Ascending aorta (tissue), 2 donors: ENCODE data around the gene RFX7. TPM values are rescaled to one million over a fixed set of nuclear protein-coding genes. Genes with fewer than 3 reads are reported as not detected.

ENCODE experiments used
- DNase-seq, 2 donors: peaks; one replicate each; pipeline ENCODE4 v3.0.0-alpha.2; 2019; ENCODE audit warnings: low spot score in 2 of 2
- H3K27ac ChIP-seq, 2 donors: fragments of 200-600 bp; sonication (generic); one replicate each; pipeline ENCODE4 v1.5.1; 2016 to 2017; ENCODE audit warnings: mild to moderate bottlenecking in 1 of 2
- H3K27me3 ChIP-seq: fragments of 200-600 bp; sonication (generic); one replicate; pipeline ENCODE4 v1.5.1; 2017
- H3K36me3 ChIP-seq, 2 donors: fragments of 200-600 bp; sonication (generic); one replicate each; pipeline ENCODE4 v1.5.1; 2016
- H3K4me1 ChIP-seq, 2 donors: fragments of 200-600 bp; sonication (generic); one replicate each; pipeline ENCODE4 v1.5.1; 2016 to 2017; ENCODE audit warnings: mild to moderate bottlenecking in 1 of 2
- H3K4me3 ChIP-seq, 2 donors: fragments of 200-600 bp; sonication (generic); one replicate each; pipeline ENCODE4 v1.5.1; 2016 to 2017; ENCODE audit warnings: mild to moderate bottlenecking in 1 of 2
- H3K9me3 ChIP-seq, 2 donors: fragments of 200-600 bp; sonication (generic); one replicate each; pipeline ENCODE4 v1.5.1; 2016
- intact Hi-C: fragments of 100-400 bp; cut with DNase I; formaldehyde crosslinking; loops from one replicate; pipeline ENCODE4 v1.15.1; 2023
- total RNA-seq: library from RNA; depleted of rRNA; stranded (reverse); fragments of >200 nt; gene quantifications from one replicate; pipeline ENCODE4 v1.1.0, GENCODE V29; 2016
- TF ChIP-seq, protein P1 (sequence below), 3 experiments: fragments of 200-600 bp in 2 of 3; fragments of 450-650 bp in 1 of 3; sonication (generic) in 2 of 3; IDR thresholded peaks; one replicate each; pipeline ENCODE4 v1.5.1; 2016 to 2019; ENCODE audit warnings: antibody characterized with exemption in 3 of 3, mild to moderate bottlenecking in 1 of 3, moderate library complexity in 1 of 3

RFX7 gene
- total RNA-seq, 1 donor from 2014 or later: 14.2 TPM

DNA sequence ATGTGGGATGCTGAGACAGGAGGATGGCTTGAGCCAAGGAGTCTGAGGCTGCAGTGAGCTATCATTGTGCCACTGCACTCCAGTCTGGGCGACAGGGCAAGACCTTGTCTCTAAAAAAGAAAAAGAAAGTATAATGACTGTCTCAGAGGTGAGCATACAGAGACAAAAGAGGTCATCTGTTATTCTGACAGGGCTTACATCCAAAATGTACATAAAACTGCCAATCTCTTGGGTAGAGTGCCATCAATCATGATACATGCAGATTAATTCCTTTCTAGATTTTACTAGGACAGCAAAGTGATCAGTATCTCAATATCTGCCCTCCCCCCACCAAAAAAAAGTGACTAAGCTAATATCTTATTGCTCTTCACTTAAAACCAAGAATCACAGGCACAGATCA is 41.0 kb downstream of the RFX7 start:
- DNase-seq: no peak
- intact Hi-C loops: no loop called here
- Histone ChIP-seq H3K4me1 (peaks cover 0 to 2% of the 10 kb centered on the region in 2 donors), H3K4me3 (no peak overlapping the region), H3K27ac (no peak overlapping the region), H3K9me3 (no peaks in the 10 kb centered on the region), H3K27me3 (no peaks in the 10 kb centered on the region), H3K36me3 (no peaks in the 10 kb centered on the region)
- TF ChIP-seq, protein P1, sequence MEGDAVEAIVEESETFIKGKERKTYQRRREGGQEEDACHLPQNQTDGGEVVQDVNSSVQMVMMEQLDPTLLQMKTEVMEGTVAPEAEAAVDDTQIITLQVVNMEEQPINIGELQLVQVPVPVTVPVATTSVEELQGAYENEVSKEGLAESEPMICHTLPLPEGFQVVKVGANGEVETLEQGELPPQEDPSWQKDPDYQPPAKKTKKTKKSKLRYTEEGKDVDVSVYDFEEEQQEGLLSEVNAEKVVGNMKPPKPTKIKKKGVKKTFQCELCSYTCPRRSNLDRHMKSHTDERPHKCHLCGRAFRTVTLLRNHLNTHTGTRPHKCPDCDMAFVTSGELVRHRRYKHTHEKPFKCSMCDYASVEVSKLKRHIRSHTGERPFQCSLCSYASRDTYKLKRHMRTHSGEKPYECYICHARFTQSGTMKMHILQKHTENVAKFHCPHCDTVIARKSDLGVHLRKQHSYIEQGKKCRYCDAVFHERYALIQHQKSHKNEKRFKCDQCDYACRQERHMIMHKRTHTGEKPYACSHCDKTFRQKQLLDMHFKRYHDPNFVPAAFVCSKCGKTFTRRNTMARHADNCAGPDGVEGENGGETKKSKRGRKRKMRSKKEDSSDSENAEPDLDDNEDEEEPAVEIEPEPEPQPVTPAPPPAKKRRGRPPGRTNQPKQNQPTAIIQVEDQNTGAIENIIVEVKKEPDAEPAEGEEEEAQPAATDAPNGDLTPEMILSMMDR (IDR thresholded peaks at IDR 0.05): no peak

DNA sequence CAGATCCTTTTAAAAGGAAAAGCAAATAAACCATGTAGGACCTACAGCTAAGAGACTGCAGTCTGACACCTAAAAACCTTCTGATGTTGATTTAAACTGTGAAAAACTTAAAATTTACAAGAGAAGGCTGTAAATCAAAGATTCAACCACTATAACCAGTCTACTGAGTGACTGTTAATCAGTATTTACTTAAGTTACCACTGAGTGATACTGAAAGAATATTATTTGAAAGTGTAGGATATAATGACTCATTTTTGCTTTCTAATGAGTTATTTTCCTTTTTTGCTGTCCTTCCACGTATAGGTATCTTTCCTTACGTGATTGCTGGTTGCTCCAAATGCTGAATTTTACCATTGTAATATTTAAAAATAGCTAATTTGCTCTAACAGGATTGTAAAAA is 44.6 kb downstream of the RFX7 start:
- no peak for DNase-seq
- H3K36me3 ChIP-seq: no peaks in the 10 kb centered on the region
- H3K27me3 ChIP-seq: no peaks in the 10 kb centered on the region
- intact Hi-C loops: no loop called here
- H3K9me3 ChIP-seq: no peaks in the 10 kb centered on the region
- TF ChIP-seq, protein P1 (IDR thresholded peaks at IDR 0.05): no peak
- peaks cover 0 to under 1% of the 10 kb centered on the region in 2 donors for H3K4me1 ChIP-seq
- no peak overlapping the region for H3K4me3 ChIP-seq
- H3K27ac ChIP-seq: no peak overlapping the region

DNA sequence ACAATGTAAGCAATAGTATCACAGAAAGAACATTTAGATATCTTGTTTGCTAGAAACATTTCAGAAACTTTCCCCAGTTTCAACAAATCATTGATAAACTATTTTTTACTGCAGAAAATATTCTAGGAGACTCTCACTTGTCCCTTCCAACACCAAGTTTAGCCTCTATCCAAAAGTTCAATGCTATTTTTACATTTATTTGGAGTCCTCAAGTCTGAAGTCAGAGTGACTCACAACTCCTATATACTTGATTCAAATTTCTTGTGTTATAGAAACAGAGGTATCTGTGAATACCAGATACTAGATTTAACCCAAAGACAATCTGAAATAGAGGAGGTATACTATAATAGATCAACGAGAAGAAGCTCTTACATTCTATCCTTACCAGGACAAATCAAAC is 49.6 kb downstream of the RFX7 start:
- no peaks in the 10 kb centered on the region for H3K27me3 ChIP-seq
- H3K36me3 ChIP-seq: no peaks in the 10 kb centered on the region
- no peak overlapping the region for H3K4me3 ChIP-seq
- intact Hi-C loops: no loop called here
- H3K9me3 ChIP-seq: no peaks in the 10 kb centered on the region
- no peak for DNase-seq
- TF ChIP-seq, protein P1 (IDR thresholded peaks at IDR 0.05): no peak
- no peak overlapping the region for H3K27ac ChIP-seq
- peaks cover 0 to 5% of the 10 kb centered on the region in 2 donors for H3K4me1 ChIP-seq

DNA sequence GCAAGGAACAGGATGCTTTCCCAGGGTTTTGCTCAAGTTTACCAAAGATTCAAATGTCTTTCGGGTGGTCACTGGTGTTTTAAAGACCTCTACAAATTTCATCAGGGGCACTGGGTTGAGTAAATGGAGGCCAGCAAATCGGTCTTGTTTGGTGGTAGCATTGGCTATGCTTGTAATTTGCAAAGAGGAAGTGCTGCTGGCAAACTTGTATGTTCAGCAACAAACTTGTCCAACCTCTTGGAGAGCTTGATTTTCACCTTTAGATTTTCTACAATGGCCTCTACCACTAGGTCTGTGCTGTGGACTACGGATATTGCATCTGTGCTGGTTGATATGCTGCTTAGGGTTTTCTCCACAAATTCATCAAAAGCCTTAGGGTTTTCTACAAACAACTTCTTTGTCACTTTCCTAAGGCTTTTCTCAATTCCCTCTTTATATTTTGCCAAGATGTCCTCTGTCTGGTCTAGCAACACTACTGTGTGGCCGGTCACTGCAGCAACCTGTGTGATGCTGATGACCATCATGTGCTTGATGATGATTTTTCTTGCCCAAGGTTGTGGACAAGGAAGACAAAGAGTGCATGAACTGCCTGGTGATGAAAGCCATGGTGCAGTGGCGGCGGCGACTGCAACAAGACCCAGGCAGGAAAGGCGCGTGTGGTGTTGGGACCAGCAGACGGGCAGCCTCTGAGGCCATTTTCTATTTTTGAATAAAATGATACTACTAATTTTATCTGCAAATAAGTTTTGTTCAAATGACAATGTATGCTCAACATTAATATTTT is 50.8 kb downstream of the RFX7 start:
- DNase-seq: no peak
- intact Hi-C loops: no loop called here
- peaks cover 0 to 6% of the 10 kb centered on the region in 2 donors for H3K4me1 ChIP-seq
- no peaks in the 10 kb centered on the region for H3K9me3 ChIP-seq
- no peaks in the 10 kb centered on the region for H3K27me3 ChIP-seq
- no peaks in the 10 kb centered on the region for H3K36me3 ChIP-seq
- H3K27ac ChIP-seq: no peak overlapping the region
- TF ChIP-seq, protein P1 (IDR thresholded peaks at IDR 0.05): no peak
- no peak overlapping the region for H3K4me3 ChIP-seq

DNA sequence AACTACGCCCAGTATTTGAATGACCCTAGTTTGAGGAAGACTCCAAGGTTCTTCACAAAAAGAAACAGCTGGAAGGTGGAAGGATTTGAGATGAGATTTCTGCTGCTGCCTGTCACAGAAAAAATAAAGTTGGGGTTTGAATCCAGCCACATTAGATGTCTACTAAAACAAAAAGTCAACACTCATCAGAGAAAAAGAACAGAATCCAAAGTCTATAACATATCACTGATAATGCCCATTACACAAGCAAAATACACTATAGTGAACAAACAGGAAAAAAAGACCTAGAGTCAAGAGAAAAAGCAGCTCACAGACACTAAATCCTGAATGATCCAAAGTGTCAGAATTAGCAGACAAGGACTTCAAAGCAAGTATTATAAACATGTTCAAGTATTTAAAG is 56.0 kb downstream of the RFX7 start:
- TF ChIP-seq, protein P1 (IDR thresholded peaks at IDR 0.05): no peak
- H3K4me3 ChIP-seq: no peak overlapping the region
- intact Hi-C loops: no loop called here
- H3K4me1 ChIP-seq: peaks cover 0 to 3% of the 10 kb centered on the region in 2 donors
- no peaks in the 10 kb centered on the region for H3K27me3 ChIP-seq
- DNase-seq: no peak
- H3K36me3 ChIP-seq: no peaks in the 10 kb centered on the region
- no peaks in the 10 kb centered on the region for H3K9me3 ChIP-seq
- no peak overlapping the region for H3K27ac ChIP-seq
